NCI-H146 treated with DMSO at 0.1 percent for 48 hours (cell line): ENCODE measurements around the gene NKX1-2.

Source experiments
- DNase-seq: peaks from one replicate; lab custom pipeline; 2025; ENCODE audit not compliant: unreplicated experiment; lab: John Stamatoyannopoulos, UW

Gene NKX1-2

DNA sequence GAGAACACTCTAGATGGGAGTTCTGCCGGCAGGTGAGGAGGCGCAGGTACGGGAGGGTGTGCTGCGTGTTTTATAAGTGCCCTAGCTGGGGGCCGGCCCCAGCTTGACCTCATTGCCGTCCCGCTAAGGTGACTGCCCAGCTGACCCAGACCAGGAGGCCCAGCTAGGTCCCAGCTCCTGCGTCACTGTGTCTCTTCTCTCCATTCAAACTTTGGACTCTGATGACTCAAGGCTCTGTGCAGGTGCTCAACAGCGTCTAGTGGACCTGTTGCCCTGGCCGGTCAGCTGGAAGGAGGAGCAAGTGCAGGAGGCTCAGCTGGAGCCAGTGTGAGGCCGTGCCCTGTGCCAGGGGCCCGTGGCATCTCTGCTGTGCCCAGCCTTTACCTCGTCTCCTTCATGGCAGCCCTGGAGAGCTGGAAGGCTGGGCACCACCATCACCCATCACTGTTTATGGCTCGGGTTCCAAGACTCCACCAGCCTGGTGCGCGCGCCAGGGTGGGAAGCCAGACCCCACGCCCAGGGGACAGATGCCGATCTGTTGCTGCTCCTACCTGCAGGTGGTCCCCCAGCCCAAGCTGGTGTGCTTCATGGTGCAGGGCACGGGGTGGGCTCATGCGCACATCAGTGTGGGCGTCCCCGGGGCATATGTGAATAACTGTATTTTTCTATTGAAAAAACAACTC is 26.3 kb upstream of the NKX1-2 start:
- no peak for DNase-seq

DNA sequence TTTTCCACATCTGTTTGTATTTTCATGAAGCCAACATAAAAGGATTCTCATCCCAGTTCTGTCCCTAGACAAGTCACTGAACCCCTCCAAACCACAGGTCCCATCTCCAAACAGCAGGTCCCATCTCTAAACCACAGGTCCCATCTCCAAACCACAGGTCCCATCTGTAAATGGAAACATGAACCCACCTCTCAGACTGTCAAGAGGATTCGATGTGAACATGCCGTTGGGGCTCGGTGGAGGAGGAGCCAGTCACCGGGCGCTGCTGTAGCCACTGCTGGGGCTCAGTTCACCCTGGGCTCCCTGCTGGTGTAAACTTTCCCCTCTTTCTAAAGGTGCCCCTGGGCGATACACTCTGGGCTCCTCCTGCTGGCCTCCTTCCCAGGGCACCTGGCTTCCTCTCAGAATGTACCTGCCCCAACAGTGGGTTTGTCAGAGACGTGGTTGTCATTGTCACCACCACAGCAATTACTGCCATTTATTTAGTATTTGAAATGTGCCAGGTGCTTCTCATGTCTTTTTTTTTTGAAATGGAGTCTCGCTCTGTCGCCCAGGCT is 24.8 kb upstream of the NKX1-2 start:
- DNase-seq, result peak; percentile 80

DNA sequence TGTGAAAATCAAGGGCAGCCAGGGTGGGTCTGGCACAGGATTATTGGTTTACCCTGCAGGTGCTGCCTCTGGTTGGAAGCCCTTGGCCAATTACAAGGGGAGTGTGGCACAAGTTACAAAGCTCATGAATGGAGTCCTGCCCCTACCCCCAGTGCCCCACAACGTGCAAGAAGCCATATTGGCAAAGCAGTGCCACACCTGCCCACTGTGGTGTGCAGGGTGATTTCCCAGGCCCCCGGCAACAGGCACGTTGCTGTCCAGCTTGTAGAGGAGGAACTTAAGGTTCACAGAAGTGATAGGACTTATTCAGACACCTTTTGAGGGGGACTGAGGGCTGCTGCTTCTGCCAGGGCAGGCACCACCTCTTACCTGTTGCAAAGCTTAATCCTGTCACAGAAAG is 23.2 kb upstream of the NKX1-2 start:
- DNase-seq, result no peak

GRCh38 chr10:124472071-124472470 is 22.2 kb upstream of the NKX1-2 start:
- DNase-seq, result no peak

DNA sequence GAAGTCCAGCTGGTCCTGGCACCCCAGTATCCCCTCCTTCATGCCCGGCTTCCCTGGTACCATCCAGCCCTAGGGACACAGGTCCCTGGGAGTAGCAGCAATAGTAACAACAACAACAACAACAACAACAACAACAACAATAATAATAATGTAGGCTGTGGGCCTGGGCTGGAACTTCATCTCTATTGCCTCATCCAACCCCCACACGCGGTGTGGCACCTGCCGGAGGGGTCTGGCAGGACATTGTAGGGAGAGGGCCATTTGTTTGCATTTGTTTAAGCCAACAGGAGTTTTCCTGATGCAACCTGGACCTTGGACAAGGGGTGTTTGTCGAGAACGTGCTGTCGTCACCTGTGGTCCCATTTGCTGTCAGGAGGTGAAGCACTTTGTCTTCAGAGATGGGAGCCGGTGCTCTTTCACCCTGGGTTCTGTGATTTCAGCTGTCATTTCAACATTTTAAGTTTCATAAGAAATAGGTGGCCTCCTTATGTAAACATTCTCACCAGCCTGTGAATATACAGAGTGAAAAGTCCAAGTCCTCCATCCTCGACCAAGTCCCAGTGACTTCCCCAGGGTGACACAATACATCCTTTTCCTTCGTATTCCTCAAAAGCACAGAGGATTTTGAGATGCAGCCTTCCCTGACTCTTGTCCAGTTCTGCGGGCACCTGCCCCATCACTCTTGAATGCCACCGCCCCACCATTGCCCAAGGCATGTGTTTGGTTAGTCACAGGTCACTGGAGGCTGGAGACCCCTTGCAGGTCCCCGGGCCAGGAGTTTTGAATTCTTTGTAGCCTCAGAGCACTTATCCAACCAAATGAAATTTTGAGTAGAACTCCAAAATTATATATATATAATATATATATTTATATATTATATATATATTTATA is 21.0 kb upstream of the NKX1-2 start:
- peak; percentile 10 for DNase-seq

- DNase-seq, result no peak
Observed at GRCh38 chr10:124469956-124470484, 20.2 kb upstream of the NKX1-2 start.

DNA sequence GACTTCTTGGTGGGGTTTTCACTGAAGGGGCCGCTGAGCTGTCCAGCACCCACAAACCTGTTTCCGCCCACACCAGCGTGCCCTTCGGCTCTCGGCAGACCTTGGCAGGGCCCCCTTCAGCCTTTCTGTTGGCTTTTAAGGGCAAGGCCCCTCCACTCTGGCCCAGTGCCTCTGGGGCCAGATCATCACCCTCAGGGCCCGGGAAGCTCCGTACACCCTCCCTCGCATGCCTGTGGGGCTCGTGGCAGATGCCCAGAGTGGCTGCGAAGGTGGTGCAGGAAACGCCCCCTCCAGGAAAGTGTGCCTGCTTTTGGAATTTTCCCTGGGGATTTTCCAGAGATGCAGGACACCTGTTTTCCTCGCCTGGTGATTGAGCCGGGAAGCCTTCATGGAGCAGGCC is 18.8 kb upstream of the NKX1-2 start:
- no peak for DNase-seq

DNA sequence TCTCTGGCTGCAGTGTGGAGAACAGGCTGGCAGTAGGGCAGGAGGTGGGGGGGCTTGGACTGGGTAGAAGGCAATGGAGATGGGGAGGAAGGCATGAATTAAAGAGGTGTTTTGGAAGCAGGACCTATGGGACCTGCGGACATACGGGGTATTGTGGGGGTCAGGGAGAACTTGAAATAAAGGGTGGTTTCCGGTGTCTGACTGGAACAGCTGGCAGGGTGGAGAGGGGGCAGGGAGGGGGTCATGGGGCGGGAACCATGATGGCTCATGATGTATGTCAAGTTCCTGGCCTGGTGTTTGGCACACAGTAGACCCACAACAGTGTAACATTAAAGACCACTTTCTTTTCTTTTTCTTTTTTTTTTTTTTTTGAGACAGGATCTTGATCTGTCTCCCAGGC is 17.3 kb upstream of the NKX1-2 start:
- no peak for DNase-seq

- DNase-seq, result no peak
Observed at GRCh38 chr10:124465777-124466488, 16.1 kb upstream of the NKX1-2 start.

DNA sequence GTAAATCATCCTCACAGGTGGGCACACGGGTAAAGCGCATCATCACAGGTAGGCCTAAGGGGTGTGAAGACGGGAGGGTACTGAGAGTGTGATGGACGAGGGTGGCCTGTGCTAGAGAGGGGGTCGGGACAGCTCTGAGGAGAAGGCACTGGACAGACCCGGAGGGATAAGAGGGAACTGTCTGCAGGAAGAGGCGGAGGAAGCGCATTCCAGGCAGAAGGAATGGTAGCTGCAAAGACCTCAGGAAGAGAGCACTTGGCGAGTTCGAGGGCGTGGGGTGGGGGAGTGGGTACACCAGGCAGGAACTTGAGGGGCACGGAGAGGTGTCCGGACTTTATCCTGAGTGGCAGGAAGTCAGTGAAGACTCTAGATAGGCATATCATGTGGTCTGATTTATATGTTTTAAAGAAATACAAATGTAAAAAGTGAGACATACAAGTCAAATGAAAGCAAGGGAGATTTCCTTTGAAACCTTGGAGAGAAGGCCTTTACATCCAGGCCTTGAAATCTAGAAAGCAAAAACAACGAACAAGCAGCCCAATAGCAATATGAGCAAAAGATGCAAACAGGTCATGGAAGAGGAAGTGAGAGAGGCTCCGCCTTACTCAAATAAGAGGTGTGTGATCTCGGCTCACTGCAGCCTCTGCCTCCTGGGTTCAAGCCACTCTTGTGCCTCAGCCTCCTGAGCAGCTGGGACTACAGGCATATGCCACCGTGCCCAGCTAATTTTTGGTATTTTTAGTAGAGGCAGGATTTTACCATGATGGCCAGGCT is 15.4 kb upstream of the NKX1-2 start:
- DNase-seq, result no peak

DNA sequence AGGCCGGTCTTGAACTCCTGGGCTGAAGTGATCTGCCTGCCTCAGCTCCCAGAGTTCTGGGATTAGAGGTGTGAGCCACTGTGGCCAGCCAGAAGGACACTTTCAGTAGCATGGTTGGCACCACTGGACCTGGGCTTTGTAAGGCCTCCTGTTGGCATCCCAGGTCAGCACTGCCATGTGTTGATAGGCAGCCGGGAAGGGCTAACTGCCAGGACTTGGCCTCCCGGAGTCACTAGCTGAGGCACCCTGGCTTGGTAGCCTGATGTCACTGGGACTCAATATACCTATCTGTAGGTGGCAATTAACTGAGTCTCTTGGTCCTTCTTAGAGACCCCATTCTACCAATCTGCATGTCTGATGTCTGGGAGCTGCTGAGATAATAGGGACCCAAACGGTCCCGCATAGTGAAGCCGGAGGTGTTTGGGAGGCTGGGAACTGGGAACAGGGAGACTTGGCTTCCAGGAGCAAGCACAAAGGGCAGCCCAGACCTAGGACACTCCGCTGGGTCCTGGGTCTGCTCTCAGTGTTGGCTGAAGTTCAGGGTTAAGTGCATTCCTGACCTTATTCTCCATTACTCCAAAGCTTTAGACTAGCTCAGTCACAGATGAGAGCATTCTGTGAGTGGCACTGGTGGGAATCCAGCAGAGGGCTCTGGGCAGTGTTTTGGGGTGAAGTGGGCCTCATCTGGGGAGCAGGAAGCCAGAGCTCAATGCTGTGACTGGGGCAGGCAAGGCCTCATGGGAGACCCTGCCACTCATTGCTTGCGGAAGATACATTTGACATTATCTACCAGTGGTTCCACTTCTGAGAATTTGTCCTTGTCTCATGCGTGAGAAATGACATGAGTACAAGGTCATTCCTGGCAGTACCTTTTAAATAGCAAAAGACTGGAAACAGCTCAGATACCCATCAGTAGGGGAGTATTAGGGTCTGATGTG is 14.5 kb upstream of the NKX1-2 start:
- DNase-seq, result no peak

DNA sequence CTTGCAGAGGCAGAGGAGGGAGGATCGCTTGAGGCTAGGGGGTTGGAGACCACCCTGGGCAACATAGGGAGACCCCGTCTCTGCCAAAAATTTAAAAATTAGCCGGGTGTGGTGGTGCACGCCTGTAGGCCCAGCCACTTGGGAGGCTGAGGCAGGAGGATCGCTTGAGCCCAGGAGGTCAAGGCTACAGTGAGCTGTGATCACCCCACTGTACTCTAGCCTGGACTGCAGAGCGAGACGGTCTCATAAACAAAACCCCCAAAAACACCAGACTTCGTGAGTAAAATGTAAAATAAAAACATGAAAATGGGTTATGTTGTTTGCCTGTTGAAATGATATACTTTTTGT is 12.5 kb upstream of the NKX1-2 start:
- no peak for DNase-seq

DNA sequence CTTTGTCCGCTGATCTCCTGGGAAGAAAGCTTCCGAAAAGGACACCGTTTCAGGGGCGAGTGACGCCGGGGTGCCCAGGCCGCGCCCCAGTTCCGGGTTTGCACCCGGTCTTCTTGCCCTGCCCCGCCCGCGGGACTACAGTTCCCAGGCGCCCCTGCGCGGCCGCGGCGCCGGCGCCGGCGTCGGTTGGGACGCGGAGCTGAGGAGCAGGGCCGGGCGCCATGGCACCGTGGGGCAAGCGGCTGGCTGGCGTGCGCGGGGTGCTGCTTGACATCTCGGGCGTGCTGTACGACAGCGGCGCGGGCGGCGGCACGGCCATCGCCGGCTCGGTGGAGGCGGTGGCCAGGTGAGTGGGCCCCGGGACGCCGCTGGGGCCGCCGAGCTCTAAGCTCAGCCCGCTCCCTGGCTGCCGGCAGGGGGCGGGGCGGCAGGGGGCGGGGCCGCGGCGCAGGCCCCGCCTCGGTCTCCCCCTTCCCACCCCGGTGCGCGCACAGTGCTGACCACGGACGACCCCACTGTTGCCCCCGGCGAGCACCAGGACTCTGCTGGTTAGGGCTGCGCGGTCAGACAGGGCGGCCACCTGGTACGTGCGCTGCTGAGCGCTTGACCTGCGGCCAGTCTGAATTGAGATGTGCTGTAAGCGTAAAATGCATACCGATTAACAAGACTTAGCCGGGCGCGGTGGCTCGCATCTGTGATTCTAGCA is 12.0 kb upstream of the NKX1-2 start, which contains the start of gene LHPP:
Gene LHPP, plus strand, starts transcription at position 182 of the 706 bp plus-strand sequence. Its CDS starts 40 bp downstream, at position 222.
- peak; percentile 74 for DNase-seq

DNA sequence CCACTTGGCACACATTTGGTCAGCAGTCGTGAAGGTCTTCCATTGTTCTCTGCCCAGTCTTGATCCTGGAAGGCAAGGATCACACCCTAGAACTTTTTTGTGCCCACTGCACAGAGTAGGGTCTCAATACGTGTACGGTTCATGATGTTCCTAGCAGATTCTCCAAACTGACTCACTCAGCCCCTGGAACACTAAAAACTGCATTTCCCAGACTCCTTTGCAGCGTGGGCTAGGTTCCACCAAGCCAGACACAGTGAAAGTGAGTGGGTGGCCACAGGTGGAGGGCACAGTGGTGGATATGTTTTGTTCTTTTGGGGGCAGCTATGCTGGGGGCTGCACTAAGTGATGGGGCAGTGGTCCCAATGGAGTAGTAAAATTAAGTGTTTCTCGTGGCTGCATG is 10.3 kb upstream of the NKX1-2 start:
- DNase-seq, result no peak

DNA sequence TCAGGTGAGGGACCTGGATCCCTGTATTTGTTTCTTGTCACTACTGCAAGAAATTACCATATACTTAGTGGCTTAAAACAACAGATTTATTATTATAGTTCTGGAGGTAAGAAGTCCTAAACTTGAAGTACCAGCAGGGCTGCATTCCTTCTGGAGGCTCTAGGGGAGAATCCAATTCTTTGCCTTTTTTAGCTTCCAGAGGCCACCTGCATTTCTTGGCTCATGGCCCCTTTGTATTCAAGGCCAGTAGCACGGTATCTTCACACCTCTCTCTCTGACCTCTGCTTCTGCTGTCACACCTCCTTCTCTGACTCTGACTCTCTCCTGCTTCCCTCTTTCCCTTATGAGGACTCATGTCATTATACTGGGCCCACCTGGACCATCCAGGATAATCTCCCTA is 9.6 kb upstream of the NKX1-2 start:
- DNase-seq, result no peak

- no peak for DNase-seq
Observed at GRCh38 chr10:124458889-124459288, 9.1 kb upstream of the NKX1-2 start.

DNA sequence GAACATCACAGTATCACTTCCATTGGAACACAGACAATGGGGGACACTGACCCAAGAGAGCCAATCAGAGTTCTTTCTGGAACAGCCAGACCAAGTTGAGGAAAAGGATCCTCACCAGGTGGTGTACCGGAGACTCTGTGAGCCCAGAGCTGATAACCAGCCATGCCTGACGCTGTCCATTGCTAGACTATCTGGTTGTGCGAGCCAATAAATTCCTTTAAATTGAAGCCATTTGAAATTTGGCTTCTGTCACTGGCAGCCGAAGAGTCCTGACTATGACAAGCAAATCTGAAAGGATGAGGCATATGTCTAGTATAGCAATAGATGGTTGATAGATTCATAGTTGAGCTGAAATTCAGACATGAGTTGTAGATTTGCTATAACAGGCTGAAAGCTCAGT is 8.6 kb upstream of the NKX1-2 start:
- DNase-seq, result no peak

DNA sequence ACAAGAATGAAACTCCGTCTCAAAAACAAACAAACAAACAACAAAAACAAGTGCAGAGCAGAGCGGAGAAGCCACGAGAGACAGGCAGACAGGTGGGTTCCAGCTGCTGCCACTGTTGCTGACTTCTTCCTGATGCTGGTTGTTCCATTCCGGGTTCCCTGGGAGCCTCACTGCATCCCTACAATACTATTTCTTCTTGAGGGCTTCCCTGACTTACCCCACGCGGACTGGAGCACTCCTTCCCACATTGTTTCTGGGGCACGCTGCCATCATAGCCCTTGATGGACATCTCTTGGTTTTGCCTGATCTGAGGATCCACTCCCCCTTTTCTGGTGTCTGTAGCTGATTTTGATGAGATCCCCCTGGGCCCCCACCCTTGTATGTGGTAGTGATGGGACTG is 5.6 kb upstream of the NKX1-2 start:
- DNase-seq, result no peak
